AG04450 (cell line): Measurements from ENCODE around the gene FABP7. TPM values are rescaled to one million over a fixed set of nuclear protein-coding genes. Genes with fewer than 3 reads are reported as not detected.
A peak's percentile ranks its signal among the peaks of the same experiment; 100 is the strongest.
"Not testable (repeated sequence)": the region's sequence is repeated elsewhere in the genome, so short reads cannot be mapped to it uniquely, and the experiment has no call there.

Source experiments
- CTCF ChIA-PET: fragments of 300-600, 350-600 bp; formaldehyde crosslinking; extraction: SDS; loops from one replicate; lab custom pipeline; 2022; ENCODE audit warnings: antibody characterized with exemption, inconsistent platforms; lab: Charles Lee
- POLR2A ChIA-PET: fragments of 350-600 bp; formaldehyde crosslinking; extraction: SDS; loops from one replicate; lab custom pipeline; 2021; ENCODE audit warnings: antibody characterized with exemption, inconsistent platforms; lab: Yijun Ruan, JAX
- DNase-seq: peaks from one replicate; pipeline ENCODE4 v3.0.0-alpha.2; 2011; ENCODE audit warnings: low read depth, low spot score
- H3K27ac ChIP-seq: one replicate; pipeline ENCODE4 v1.5.1; 2012; ENCODE audit warnings: low read depth, low read length, control low read depth
- H3K27me3 ChIP-seq: one replicate; pipeline ENCODE4 v1.6.0; 2012; ENCODE audit warnings: low read length; ENCODE audit not compliant: control insufficient read depth, insufficient read depth
- H3K4me3 ChIP-seq: 2 replicates; pipeline ENCODE4 v1.5.1; 2011; ENCODE audit warnings: mild to moderate bottlenecking, low read depth, low read length, control low read depth
- H3K9me3 ChIP-seq: 2 replicates; pipeline ENCODE4 v1.5.1; 2012; ENCODE audit warnings: low read length; ENCODE audit not compliant: control insufficient read depth, insufficient read depth
- polyA plus RNA-seq: library from polyadenylated mRNA; depleted of rRNA; stranded (reverse); fragments of >200 nt; gene quantifications from 2 replicates; pipeline ENCODE4 v1.2.3, GENCODE V29; 2011
- TF ChIP-seq, protein P1 (sequence below): IDR thresholded peaks from 2 replicates; pipeline ENCODE4 v1.5.1; 2011; ENCODE audit warnings: low read depth, low read length, control low read depth, inconsistent platforms

Gene FABP7
- polyA plus RNA-seq, 1 experiment = not detected

GRCh38 chr6:122740936-122741335 is 38.6 kb upstream of the FABP7 start:
- H3K27me3 ChIP-seq = no peaks in the 10 kb centered on the region
- POLR2A ChIA-PET = no interaction called here
- no peaks in the 10 kb centered on the region for H3K9me3 ChIP-seq
- TF ChIP-seq, protein P1, sequence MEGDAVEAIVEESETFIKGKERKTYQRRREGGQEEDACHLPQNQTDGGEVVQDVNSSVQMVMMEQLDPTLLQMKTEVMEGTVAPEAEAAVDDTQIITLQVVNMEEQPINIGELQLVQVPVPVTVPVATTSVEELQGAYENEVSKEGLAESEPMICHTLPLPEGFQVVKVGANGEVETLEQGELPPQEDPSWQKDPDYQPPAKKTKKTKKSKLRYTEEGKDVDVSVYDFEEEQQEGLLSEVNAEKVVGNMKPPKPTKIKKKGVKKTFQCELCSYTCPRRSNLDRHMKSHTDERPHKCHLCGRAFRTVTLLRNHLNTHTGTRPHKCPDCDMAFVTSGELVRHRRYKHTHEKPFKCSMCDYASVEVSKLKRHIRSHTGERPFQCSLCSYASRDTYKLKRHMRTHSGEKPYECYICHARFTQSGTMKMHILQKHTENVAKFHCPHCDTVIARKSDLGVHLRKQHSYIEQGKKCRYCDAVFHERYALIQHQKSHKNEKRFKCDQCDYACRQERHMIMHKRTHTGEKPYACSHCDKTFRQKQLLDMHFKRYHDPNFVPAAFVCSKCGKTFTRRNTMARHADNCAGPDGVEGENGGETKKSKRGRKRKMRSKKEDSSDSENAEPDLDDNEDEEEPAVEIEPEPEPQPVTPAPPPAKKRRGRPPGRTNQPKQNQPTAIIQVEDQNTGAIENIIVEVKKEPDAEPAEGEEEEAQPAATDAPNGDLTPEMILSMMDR = no peak
- no peak for DNase-seq
- CTCF ChIA-PET = interaction anchor here (0.7 to 4.1 kb wide), 4 partner anchors 9 to 98 kb away, joined by 3 to 35 read pairs (median 6); no protein-coding TSS in a partner anchor
- no peak overlapping the region for H3K4me3 ChIP-seq
- no peak overlapping the region for H3K27ac ChIP-seq

DNA sequence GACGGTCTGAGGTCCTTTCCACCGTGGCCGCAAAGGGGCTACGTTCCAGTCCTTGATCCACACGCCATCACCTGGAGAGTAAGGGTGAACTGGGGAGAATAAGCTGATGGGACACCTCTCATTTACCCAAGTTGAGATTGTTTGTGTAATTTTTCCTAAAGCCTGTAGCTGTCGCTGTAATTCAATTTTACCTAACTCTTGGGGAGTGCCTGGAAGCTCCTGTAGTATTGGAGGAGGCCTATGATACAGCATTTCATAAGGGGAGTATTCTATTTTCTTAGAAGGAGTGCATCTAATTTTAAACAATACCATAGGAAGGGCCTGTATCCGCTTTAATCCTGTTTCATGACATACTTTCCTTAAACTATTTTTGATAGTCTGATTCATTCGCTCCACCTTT is 35.3 kb upstream of the FABP7 start:
- H3K9me3 ChIP-seq, H3K27ac ChIP-seq, DNase-seq, H3K4me3 ChIP-seq, H3K27me3 ChIP-seq, POLR2A ChIA-PET: not testable (repeated sequence)
- CTCF ChIA-PET = interaction anchor here (1.2 to 5.0 kb wide), 6 partner anchors 12 to 95 kb away, joined by 3 to 68 read pairs (median 6); no protein-coding TSS in a partner anchor
- TF ChIP-seq, protein P1 = peak; percentile 46

DNA sequence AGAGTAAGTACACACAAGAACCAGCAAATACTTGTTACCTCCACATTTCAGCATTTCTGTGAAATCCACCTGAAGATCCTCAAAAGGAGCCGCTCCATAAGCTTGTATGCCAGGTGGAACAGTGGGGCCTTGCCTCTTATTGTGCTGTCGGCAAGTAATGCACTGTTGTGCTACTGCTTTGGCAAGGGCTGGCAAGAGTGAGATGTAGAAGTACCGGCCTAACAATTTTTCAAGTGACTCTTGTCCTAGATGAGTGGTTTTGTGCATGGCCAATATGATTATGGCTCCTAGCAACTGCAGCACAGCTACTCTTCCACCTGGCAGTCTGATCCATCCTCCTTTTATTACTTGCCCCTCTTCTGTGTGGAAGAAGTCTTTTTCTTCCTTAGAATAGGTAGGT is 34.7 kb upstream of the FABP7 start:
- H3K27me3 ChIP-seq, H3K4me3 ChIP-seq, H3K27ac ChIP-seq, DNase-seq, H3K9me3 ChIP-seq, POLR2A ChIA-PET: not testable (repeated sequence)
- CTCF ChIA-PET = interaction anchor here (1.2 to 5.0 kb wide), 6 partner anchors 13 to 94 kb away, joined by 3 to 68 read pairs (median 6); no protein-coding TSS in a partner anchor

DNA sequence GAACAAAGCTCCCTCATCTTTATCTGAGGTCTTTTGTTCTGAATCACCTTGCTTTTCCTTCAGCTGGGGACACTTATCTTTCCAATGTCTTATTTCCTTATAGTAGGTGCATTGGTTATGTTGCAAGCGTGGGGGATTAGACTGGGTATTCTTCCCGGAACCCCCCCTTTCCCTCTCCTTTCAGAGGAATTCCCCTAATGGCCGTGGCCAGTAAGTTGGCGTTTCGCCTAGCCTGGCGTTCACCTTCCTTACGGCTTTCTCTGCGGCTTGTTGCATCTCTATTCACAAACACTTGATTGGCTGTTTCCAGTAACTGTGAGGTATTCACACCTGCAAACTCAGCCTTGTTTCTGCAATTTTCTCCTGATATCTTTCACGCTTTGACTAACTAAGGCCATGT is 32.8 kb upstream of the FABP7 start:
- Histone ChIP-seq H3K27ac (no peak overlapping the region), H3K9me3 (no peaks in the 10 kb centered on the region), H3K4me3 (no peak overlapping the region), H3K27me3 (peaks cover 2% of the 10 kb centered on the region)
- TF ChIP-seq, protein P1 = no peak
- DNase-seq = no peak
- ChIA-PET POLR2A (no interaction called here), CTCF (interaction anchor here (4.9 to 5.0 kb wide), 2 partner anchors 15 to 92 kb away, joined by 21 to 68 read pairs; no protein-coding TSS in a partner anchor)

GRCh38 chr6:122747573-122747972 is 31.9 kb upstream of the FABP7 start:
- H3K4me3 ChIP-seq = no peak overlapping the region
- POLR2A ChIA-PET = no interaction called here
- TF ChIP-seq, protein P1 = no peak
- H3K27ac ChIP-seq = no peak overlapping the region
- H3K27me3 ChIP-seq = peaks cover 2% of the 10 kb centered on the region
- H3K9me3 ChIP-seq = no peaks in the 10 kb centered on the region
- CTCF ChIA-PET = no interaction called here
- no peak for DNase-seq

GRCh38 chr6:122748945-122749344 is 30.6 kb upstream of the FABP7 start:
- H3K27ac ChIP-seq, H3K9me3 ChIP-seq, H3K27me3 ChIP-seq, DNase-seq, POLR2A ChIA-PET, H3K4me3 ChIP-seq: not testable (repeated sequence)
- CTCF ChIA-PET = interaction anchor here (1.0 to 2.2 kb wide), 2 partner anchors 37 to 90 kb away, joined by 3 to 19 read pairs; no protein-coding TSS in a partner anchor
